Astrocyte of the spinal cord (primary cell): ENCODE data around the gene DYRK1B.
"Not testable (repeated sequence)": the region's sequence is repeated elsewhere in the genome, so short reads cannot be mapped to it uniquely, and the experiment has no call there.

Source experiments
- DNase-seq: peaks from one replicate; pipeline ENCODE4 v3.0.0; 2011; ENCODE audit warnings: low read depth, low spot score
- H3K4me3 ChIP-seq: 2 replicates; pipeline ENCODE4 v1.5.1; 2011; ENCODE audit warnings: low read depth, mild to moderate bottlenecking, low read length, moderate library complexity
- CTCF ChIP-seq: IDR thresholded peaks from 2 replicates; pipeline ENCODE4 v1.5.1; 2012; ENCODE audit warnings: low read depth, mild to moderate bottlenecking, low read length, inconsistent platforms
- in situ Hi-C: cut with HindIII; loops from 2 replicates; pipeline ENCODE4 v1.10.0; 2017; ENCODE audit warnings: low sequenced_read_pairs

DYRK1B gene

DNA sequence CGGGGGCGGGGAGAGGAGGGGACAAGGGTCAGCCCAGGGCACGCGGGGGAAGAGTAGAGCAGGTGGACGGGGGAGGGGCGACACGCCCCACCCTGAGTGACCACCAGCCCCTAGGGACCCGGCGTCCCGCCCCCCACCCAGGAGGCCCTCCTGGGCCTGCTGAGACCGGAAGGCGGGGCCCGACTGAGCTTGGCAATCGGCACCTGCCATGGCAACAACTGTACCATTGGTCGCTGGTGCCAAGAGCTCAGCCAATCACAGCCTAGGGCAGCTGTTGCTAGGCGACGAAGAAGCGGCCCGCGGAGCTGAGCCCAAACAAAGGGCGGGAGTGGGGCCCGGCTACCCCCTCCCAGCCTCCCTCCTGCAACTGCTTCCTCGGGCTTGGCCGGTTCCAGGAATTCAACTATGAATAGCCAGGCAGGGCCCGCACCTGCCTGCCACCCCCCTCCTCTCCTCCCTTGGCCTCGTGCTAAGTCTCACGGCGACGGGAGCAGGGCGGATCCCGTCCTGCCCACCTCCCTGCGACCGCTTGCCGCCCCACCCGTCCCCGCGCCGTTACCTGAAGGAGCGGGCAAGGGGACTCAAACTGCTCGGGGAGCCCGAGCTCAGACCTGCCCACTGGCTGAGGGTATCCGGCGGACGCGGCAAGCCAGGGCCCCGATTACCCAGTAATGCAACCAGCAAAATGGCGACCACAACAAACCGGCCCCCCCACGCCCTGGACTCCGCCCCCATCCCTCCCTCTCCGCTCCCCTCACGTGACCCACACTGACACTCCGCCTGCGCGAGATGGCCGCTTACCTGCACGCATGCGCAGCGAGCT, at the start of gene DYRK1B:
TSS of gene DYRK1B (minus strand) at position 699 of the 823 bp plus-strand sequence. CDS start 2,295 bp downstream, outside the sequence.
- no peak for TF ChIP-seq CTCF
- peak; percentile 97 for DNase-seq
- peak within 1 kb of the TSS; percentile 94 for H3K4me3 ChIP-seq
- in situ Hi-C loops, result no loop called here

DNA sequence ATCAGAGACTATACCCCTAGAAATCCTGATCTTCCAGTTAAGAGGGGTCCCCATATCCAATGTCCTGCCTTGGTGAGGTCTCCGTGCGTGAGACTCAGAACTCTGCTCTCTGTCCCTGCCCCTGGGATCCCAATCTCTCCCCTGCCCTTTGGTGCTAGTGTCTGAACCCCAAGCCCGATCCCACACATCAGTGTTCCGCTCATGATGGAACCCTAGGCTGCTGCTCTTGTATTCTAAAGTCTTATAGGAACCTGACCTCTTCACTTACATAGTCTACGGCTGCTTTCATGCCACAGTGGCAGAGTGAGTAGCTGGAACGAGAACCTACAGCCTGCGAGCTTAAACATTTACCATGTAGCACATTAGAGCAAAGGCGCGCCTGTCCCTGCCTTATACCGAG, 48.7 kb upstream of the DYRK1B start:
- DNase-seq, H3K4me3 ChIP-seq, in situ Hi-C loops: not testable (repeated sequence)

DNA sequence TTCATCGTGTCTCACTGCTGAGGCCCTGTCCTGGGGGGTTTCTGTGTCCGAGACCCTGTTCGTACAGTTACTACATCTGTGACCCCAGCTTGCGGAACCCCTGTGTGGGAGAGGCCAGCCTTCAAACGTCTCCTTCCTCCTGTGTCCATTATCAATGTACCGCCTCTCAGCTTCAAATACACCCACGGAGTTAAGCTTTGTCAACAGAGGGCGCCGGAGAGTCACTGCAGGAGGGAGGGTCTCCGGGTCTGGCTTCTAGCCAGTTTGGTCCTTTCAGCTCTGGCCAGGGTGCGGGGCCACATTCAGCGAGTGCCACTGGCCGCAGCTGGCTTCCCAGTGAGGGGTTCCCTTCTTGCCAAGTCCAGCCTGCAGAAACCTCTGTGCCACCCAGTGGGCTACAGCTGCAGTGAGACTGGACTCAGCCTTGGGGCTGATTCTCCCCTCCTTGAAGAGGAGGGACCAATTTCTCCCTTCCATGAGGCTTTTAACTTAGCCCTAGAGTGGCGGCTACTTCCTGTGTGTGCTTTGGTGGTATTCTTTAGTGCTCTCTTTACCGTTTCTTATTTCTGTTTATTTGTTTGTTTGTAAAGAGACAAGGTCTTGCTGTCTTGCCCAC, 47.6 kb upstream of the DYRK1B start:
- DNase-seq, in situ Hi-C loops, H3K4me3 ChIP-seq: not testable (repeated sequence)
- peak; percentile 46 for TF ChIP-seq CTCF

DNA sequence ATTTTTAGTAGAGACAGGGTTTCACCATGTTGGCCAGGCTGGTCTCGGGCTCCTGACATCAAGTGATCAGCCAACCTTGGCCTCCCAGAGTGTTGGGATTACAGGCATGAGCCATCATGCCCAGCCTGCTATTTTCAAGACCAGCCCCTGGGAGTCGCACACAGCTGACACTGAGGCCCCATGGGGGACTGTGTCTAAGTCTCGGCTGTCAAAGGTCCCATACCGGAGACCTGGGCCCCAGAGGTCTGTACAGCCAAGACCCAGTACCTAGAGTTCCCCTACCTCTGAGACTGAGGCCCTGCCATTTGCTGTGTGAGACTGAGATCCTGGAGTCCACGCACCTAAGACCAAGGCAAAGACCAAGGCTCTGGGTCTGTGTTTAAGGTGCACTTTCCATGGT, 46.3 kb upstream of the DYRK1B start:
- in situ Hi-C loops, H3K4me3 ChIP-seq, DNase-seq: not testable (repeated sequence)

DNA sequence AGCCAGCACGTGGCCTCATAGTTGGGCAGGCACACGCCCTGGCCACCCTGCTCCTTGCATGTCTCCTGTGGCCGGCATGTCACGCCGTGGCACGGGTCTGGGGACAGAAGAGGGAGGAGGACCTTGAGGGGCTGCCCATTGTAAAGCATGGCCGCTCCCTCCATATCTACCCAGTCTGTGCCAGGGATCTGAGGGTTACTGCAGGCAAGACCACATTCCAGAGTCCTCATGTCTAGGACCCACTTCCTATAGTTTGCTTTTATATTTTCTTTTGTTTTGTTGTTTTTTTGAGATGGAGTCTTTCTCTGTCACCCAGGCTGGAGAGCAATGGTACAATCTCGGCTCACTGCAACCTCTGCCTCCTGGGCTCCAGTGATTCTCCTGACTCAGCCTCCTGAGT, 45.8 kb upstream of the DYRK1B start:
- DNase-seq, H3K4me3 ChIP-seq, in situ Hi-C loops: not testable (repeated sequence)

DNA sequence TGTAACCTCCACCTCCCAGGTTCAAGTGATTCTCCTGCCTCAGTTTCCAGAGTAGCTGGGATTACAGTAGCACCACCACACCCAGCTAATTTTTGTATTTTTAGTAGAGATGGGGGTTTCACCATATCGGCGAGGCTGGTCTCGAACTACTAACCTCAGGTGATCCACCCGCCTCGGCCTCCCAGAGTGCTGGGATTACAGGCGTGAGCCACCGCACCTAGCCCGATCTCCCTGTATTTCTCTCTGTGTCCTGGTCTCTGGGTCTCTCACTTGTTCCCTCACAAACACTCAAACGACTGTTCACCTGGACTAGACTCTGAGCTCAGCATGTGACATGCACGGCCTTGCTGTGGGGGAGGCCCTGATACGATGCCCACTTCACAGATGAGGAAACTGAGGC, 44.9 kb upstream of the DYRK1B start:
- in situ Hi-C loops, result not testable (repeated sequence)

GRCh38 chr19:39878398-39878797, 44.4 kb upstream of the DYRK1B start:
- no peak for TF ChIP-seq CTCF
- DNase-seq, result no peak
- in situ Hi-C loops, result no loop called here
- no peak overlapping the region for H3K4me3 ChIP-seq

More for the DNA sequence above, 44.9 kb upstream of the DYRK1B start:
- not testable (repeated sequence) for DNase-seq, H3K4me3 ChIP-seq

GRCh38 chr19:39877982-39878381, 44.0 kb upstream of the DYRK1B start:
- DNase-seq, H3K4me3 ChIP-seq, in situ Hi-C loops: not testable (repeated sequence)

DNA sequence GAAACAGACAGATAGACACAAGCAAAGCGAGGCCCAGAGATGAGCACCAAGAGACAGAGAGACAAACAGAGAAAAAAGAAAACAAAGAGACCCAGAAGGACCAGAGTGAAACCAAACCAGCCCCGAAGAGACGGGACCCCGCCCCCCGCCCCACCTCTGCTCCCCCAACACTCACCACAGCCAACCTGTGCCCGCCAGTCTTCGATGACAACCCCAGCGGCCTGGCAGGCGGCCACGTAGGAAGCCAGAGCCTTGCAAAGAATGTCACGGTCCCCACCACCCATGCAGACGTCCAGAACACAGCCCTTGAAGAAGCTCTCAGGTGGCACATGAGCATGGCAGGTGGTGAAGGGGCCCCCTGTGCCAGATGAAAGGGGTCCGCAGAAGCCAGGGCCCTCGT, 43.5 kb upstream of the DYRK1B start:
- DNase-seq, in situ Hi-C loops, H3K4me3 ChIP-seq: not testable (repeated sequence)

GRCh38 chr19:39876486-39876885, 42.5 kb upstream of the DYRK1B start:
- DNase-seq, H3K4me3 ChIP-seq, in situ Hi-C loops: not testable (repeated sequence)

- in situ Hi-C loops, DNase-seq, H3K4me3 ChIP-seq: not testable (repeated sequence)
Measured at GRCh38 chr19:39875401-39875864, 41.5 kb upstream of the DYRK1B start.
